Glutamatergic neuron (in vitro differentiated cells): ENCODE measurements around the gene PLA2G15. TPM values are rescaled to one million over a fixed set of nuclear protein-coding genes. Genes with fewer than 3 reads are reported as not detected.

Source experiments
- DNase-seq: peaks from one replicate; pipeline ENCODE4 v3.0.0; 2022
- H3K27ac Mint-ChIP-seq: one replicate; pipeline ENCODE4 v1.8.0; 2020; ENCODE audit warnings: mild to moderate bottlenecking, mixed read lengths, inconsistent platforms; ENCODE audit not compliant: unreplicated experiment
- H3K27me3 Mint-ChIP-seq: one replicate; pipeline ENCODE4 v1.8.0; 2020; ENCODE audit warnings: mild to moderate bottlenecking, moderate library complexity, mixed read lengths, inconsistent platforms; ENCODE audit not compliant: unreplicated experiment
- H3K36me3 Mint-ChIP-seq: one replicate; pipeline ENCODE4 v1.8.0; 2020; ENCODE audit warnings: mild to moderate bottlenecking, mixed read lengths, inconsistent platforms; ENCODE audit not compliant: unreplicated experiment
- H3K4me1 Mint-ChIP-seq: one replicate; pipeline ENCODE4 v1.8.0; 2020; ENCODE audit warnings: mild to moderate bottlenecking, low read depth, mixed read lengths, inconsistent platforms; ENCODE audit not compliant: unreplicated experiment
- H3K4me3 Mint-ChIP-seq: one replicate; pipeline ENCODE4 v1.8.0; 2020; ENCODE audit warnings: mild to moderate bottlenecking, mixed read lengths, inconsistent platforms; ENCODE audit not compliant: unreplicated experiment
- H3K9me3 Mint-ChIP-seq: one replicate; pipeline ENCODE4 v1.8.0; 2020; ENCODE audit warnings: mild to moderate bottlenecking, moderate library complexity, mixed read lengths, inconsistent platforms; ENCODE audit not compliant: unreplicated experiment
- CTCF ChIP-seq: fragments of 200-600 bp; sonication (generic); IDR thresholded peaks from one replicate; pipeline ENCODE4 v1.5.0; 2021; ENCODE audit not compliant: partially characterized antibody, unreplicated experiment
- total RNA-seq: library from RNA; stranded (reverse); fragmentation: NEBNext Ultra II Directional; extraction: Animal tissue kit (Norgen Biotek cat#: 25700); gene quantifications from one replicate; pipeline ENCODE4 v1.2.1, GENCODE V29; 2021; ENCODE audit not compliant: unreplicated experiment

PLA2G15 gene
- total RNA-seq, 1 donor from 2014 or later: 11.9 TPM

GRCh38 chr16:68296291-68296690 is 51.1 kb downstream of the PLA2G15 start:
- Mint-ChIP-seq H3K27ac (no peak overlapping the region), H3K4me3 (no peak overlapping the region), H3K27me3 (peaks cover 8% of the 10 kb centered on the region), H3K9me3 (peaks cover 8% of the 10 kb centered on the region), H3K36me3 (peaks cover 6% of the 10 kb centered on the region), H3K4me1 (no peaks in the 10 kb centered on the region)
- DNase-seq: no peak
- no peak for TF ChIP-seq CTCF

- Mint-ChIP-seq H3K4me3 (no peak overlapping the region), H3K4me1 (no peaks in the 10 kb centered on the region), H3K36me3 (peaks cover 6% of the 10 kb centered on the region), H3K27ac (no peak overlapping the region), H3K27me3 (peaks cover 8% of the 10 kb centered on the region), H3K9me3 (peaks cover 6% of the 10 kb centered on the region)
- no peak for TF ChIP-seq CTCF
- DNase-seq: no peak
These were observed 51.5 kb downstream of the PLA2G15 start for GRCh38 chr16:68296693-68297092.

- DNase-seq: no peak
- Mint-ChIP-seq H3K27ac (no peak overlapping the region), H3K4me3 (no peak overlapping the region), H3K4me1 (no peaks in the 10 kb centered on the region), H3K36me3 (peaks cover 6% of the 10 kb centered on the region), H3K9me3 (peaks cover 4% of the 10 kb centered on the region), H3K27me3 (peaks cover 9% of the 10 kb centered on the region)
- no peak for TF ChIP-seq CTCF
These were observed 52.7 kb downstream of the PLA2G15 start for GRCh38 chr16:68297908-68298307.

GRCh38 chr16:68298312-68298711 is 53.1 kb downstream of the PLA2G15 start:
- H3K36me3 Mint-ChIP-seq: peaks cover 6% of the 10 kb centered on the region
- H3K9me3 Mint-ChIP-seq: peaks cover 4% of the 10 kb centered on the region
- DNase-seq: no peak
- no peaks in the 10 kb centered on the region for H3K4me1 Mint-ChIP-seq
- no peak for TF ChIP-seq CTCF
- H3K4me3 Mint-ChIP-seq: no peak overlapping the region
- peaks cover 10% of the 10 kb centered on the region for H3K27me3 Mint-ChIP-seq
- H3K27ac Mint-ChIP-seq: no peak overlapping the region

GRCh38 chr16:68298907-68299561 is 53.9 kb downstream of the PLA2G15 start:
- no peak for DNase-seq
- H3K36me3 Mint-ChIP-seq: peaks cover 6% of the 10 kb centered on the region

More at GRCh38 chr16:68298907-68299561, 53.9 kb downstream of the PLA2G15 start:
- Mint-ChIP-seq H3K4me3 (no peak overlapping the region), H3K27me3 (peaks cover 10% of the 10 kb centered on the region), H3K27ac (no peak overlapping the region), H3K9me3 (peaks cover 4% of the 10 kb centered on the region), H3K4me1 (no peaks in the 10 kb centered on the region)
- TF ChIP-seq CTCF: no peak
